GM12875 (cell line): ENCODE measurements around the gene ING3.

Experiments
- H3K4me3 ChIP-seq: one replicate; pipeline ENCODE4 v1.5.1; 2011; ENCODE audit warnings: low read depth, low read length, control low read depth
- TF ChIP-seq, protein P1 (sequence below): IDR thresholded peaks from 2 replicates; pipeline ENCODE4 v1.5.1; 2011; ENCODE audit warnings: low read depth, mild to moderate bottlenecking, control low read depth, inconsistent platforms, low read length, moderate library complexity, borderline replicate concordance; ENCODE audit not compliant: insufficient read depth

ING3 gene, protein sequence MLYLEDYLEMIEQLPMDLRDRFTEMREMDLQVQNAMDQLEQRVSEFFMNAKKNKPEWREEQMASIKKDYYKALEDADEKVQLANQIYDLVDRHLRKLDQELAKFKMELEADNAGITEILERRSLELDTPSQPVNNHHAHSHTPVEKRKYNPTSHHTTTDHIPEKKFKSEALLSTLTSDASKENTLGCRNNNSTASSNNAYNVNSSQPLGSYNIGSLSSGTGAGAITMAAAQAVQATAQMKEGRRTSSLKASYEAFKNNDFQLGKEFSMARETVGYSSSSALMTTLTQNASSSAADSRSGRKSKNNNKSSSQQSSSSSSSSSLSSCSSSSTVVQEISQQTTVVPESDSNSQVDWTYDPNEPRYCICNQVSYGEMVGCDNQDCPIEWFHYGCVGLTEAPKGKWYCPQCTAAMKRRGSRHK

DNA sequence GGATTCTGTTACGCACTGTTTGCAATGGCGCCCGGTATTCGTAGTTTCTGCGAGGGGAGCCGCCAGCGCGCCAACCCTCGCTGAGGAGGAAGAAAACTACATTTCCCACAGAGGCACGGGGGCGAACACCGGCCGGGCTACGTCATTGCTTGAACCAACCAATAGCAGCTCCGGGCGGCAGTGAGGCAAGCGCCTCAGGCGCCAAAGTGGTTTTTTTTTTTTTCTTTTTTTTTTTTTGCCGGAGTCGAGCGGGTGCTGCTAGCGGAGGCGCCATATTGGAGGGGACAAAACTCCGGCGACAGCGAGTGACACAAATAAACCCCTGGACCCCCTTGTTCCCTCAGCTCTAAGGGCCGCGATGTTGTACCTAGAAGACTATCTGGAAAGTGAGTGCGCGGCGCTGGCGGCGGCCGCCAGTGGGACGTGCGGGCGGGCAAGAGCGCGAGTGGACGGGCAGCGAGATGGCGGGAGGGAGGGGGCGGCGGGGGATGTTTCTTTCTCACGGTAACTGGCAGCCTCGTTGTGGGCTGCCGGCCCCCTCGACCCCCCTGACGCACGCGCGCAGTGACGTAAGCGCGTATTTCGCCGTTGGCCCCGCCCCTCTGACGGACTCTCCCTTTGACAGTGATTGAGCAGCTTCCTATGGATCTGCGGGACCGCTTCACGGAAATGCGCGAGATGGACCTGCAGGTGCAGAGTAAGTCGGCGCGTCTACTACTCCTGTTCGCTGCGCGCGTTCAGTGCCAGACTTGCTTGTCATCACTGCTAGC, at the start of gene ING3:
Gene ING3 (plus strand): TSS at position 239 of the 770 bp plus-strand sequence. CDS start 120 bp downstream, at position 359.
- TF ChIP-seq, protein P1, sequence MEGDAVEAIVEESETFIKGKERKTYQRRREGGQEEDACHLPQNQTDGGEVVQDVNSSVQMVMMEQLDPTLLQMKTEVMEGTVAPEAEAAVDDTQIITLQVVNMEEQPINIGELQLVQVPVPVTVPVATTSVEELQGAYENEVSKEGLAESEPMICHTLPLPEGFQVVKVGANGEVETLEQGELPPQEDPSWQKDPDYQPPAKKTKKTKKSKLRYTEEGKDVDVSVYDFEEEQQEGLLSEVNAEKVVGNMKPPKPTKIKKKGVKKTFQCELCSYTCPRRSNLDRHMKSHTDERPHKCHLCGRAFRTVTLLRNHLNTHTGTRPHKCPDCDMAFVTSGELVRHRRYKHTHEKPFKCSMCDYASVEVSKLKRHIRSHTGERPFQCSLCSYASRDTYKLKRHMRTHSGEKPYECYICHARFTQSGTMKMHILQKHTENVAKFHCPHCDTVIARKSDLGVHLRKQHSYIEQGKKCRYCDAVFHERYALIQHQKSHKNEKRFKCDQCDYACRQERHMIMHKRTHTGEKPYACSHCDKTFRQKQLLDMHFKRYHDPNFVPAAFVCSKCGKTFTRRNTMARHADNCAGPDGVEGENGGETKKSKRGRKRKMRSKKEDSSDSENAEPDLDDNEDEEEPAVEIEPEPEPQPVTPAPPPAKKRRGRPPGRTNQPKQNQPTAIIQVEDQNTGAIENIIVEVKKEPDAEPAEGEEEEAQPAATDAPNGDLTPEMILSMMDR = no peak
- H3K4me3 ChIP-seq = peak within 1 kb of the TSS; percentile 60

DNA sequence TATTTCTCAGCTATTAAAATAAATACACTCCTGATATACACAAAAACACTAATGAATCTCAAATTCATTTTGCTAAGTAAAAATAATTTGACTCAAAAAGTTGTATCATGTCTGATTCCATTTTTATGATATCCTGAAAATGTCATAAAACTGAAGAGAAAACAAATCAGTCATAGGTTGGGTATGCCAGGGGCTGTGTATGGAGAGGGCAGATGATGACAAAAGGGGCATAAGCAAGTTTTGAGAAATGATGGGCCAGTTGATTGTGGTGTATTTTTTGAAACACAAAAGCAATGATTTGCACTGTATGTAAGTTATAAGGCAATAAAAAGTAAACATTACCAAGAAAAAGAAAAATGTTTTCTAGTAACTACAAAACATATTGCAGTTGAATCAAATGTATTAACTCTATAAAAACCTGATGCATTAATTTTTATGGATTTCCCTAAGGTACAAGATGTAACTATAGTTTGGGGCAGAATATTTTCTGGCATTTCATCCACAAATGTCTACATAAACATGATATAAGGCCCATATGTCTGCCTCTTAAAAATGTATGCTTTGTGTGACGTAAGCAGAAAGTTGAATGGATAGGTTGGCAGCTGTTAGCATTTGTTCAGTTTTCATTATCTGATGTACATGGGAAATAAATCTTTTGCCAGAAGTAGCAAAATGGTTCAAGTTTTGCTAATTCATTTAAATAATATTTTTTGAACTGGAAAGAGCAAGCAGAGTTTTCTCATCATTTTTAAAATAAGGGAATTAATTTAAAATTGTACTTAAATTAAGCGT, 35.1 kb upstream of the ING3 start:
- H3K4me3 ChIP-seq = no peak overlapping the region
- TF ChIP-seq, protein P1 = no peak

DNA sequence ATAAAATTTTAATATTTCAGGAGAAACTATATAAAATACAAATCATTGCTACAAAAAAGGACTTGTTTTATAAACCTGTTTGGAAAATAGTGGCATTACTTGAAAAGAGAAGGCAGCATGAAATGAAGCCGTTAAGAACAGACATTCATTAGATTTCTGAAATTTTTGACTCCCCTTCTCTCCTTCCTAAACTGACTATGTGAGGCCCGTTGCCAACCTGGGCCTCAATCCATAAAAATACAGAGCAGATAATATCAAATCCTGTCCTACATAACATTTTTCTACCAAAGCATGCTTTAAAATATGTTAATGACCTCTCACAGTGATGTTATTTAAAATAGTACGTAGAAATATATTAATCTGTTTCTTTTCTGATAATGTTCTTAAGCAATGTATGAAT, 34.5 kb upstream of the ING3 start:
- H3K4me3 ChIP-seq = no peak overlapping the region
- TF ChIP-seq, protein P1 = no peak

DNA sequence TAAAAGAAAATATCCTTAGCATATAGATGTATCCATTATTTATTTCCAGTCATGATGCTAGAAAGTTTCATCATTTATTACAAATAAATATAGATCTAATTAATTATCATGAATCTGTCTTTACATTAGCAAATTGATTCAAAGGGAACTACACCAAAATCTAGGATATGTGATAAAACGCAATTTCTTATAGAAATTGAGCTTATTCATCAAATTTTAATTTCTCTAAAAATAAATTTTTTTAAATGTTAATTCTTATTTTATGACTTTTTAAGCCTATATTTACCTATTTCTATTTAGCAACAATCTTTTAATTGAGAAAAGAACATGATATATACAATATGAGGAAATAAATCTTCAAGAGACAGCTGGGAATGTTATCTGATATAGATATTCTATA, 34.0 kb upstream of the ING3 start:
- TF ChIP-seq, protein P1 = no peak
- no peak overlapping the region for H3K4me3 ChIP-seq

DNA sequence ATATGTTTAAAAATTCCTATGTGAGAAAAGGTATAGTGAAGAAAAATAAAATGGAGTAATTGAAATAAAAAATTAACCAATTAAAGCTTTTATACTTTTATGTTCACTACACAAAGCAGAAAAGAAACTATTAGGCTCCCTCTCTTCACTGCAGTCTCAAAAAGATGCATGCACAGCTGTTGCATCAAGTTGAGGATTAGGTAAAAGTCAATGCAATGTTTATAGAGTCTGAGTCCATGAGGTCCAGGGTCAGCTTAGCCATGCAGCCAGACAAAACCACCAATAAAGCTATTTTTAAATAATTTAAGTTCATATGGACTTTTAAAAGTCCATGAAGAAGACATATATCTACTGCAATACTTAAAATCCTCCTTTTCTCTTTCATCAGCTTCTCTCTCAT, 31.1 kb upstream of the ING3 start:
- TF ChIP-seq, protein P1 = no peak
- H3K4me3 ChIP-seq = no peak overlapping the region

DNA sequence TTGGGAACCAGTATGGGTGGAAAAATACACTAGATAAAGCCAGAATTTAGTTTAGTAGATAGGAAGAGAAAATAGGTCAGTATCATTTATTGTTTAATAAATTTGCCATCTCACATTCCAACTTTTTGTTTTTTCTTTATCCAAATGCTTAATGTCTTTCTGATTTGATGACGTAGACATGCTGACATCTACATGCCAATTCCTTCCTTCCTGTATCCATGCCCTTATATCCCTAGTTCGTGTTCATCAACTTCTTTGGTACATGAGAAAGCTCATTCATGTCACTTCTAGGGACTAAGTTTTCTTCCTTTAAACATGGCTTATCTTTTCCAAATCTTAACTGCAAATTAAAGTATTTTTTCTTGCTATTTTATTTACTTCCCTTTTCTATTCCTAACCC, 30.5 kb upstream of the ING3 start:
- TF ChIP-seq, protein P1 = no peak
- H3K4me3 ChIP-seq = no peak overlapping the region
